Right atrium auricular region (tissue), 2 donors: ENCODE data around the gene TRAPPC5. TPM values are rescaled to one million over a fixed set of nuclear protein-coding genes. Genes with fewer than 3 reads are reported as not detected.

Experiments
- DNase-seq: peaks from one replicate; pipeline ENCODE4 v3.0.0-alpha.2; 2019; ENCODE audit warnings: low spot score
- H3K27ac ChIP-seq, 2 donors: fragments of 200-600 bp; sonication (generic); 1 replicate in 1 of 2; 2 replicates in 1 of 2; pipeline ENCODE4 v1.5.1; 2016 to 2019
- H3K27me3 ChIP-seq, 2 donors: fragments of 200-600 bp; sonication (generic); one replicate each; pipeline versions ENCODE4 v1.5.1 to v1.6.0; 2017 to 2019
- H3K36me3 ChIP-seq: fragments of 200-600 bp; sonication (generic); one replicate; pipeline ENCODE4 v1.5.1; 2016
- H3K4me1 ChIP-seq, 2 donors: fragments of 200-600 bp; sonication (generic); one replicate each; pipeline versions ENCODE4 v1.5.1 to v1.6.0; 2017 to 2019
- H3K4me3 ChIP-seq, 2 donors: fragments of 200-600 bp; sonication (generic); 1 replicate in 1 of 2; 2 replicates in 1 of 2; pipeline ENCODE4 v1.5.1; 2017 to 2019; ENCODE audit warnings: mild to moderate bottlenecking in 1 of 2, moderate library complexity in 1 of 2
- H3K9me3 ChIP-seq, 2 donors: fragments of 200-600 bp; sonication (generic); one replicate each; pipeline ENCODE4 v1.5.1; 2019
- total RNA-seq, 2 donors: library from RNA; depleted of rRNA; stranded (reverse); fragments of >200 nt; gene quantifications; one replicate each; pipeline ENCODE4 v1.1.0, GENCODE V29; 2016
- TF ChIP-seq, protein P1 (sequence below), 2 donors: fragments of 200-600 bp; sonication (generic); IDR thresholded peaks; one replicate each; pipeline ENCODE4 v1.5.1; 2019; ENCODE audit warnings: antibody characterized with exemption in 2 of 2

TRAPPC5 gene
- total RNA-seq, 2 donors from 2014 or later = 55.0 to 58.3 TPM

DNA sequence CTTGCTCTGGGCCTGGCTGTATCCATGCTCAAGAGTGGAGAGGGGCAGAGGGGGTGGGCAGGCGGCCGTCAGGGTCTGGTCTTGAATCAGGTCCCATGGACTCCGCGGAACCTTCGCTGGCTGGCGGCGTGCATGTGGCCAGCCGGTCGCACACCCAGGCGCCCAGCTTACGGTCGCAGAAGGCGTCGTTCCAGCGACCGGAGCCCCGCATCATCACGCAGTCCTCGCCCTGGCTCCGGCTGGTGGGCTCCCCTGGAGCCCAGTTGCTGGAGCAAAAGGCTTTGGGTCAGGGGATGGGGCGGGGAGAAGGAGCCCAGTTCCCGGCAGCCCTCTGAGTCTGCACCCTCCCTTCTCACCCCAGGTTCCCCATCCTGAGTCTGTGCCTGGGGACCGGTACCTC lies 8.5 kb downstream of the TRAPPC5 start:
- Histone ChIP-seq H3K36me3 (no peaks in the 10 kb centered on the region), H3K4me1 (no peaks in the 10 kb centered on the region), H3K27me3 (no peaks in the 10 kb centered on the region), H3K4me3 (no peak overlapping the region), H3K27ac (no peak overlapping the region), H3K9me3 (no peaks in the 10 kb centered on the region)
- TF ChIP-seq, protein P1, sequence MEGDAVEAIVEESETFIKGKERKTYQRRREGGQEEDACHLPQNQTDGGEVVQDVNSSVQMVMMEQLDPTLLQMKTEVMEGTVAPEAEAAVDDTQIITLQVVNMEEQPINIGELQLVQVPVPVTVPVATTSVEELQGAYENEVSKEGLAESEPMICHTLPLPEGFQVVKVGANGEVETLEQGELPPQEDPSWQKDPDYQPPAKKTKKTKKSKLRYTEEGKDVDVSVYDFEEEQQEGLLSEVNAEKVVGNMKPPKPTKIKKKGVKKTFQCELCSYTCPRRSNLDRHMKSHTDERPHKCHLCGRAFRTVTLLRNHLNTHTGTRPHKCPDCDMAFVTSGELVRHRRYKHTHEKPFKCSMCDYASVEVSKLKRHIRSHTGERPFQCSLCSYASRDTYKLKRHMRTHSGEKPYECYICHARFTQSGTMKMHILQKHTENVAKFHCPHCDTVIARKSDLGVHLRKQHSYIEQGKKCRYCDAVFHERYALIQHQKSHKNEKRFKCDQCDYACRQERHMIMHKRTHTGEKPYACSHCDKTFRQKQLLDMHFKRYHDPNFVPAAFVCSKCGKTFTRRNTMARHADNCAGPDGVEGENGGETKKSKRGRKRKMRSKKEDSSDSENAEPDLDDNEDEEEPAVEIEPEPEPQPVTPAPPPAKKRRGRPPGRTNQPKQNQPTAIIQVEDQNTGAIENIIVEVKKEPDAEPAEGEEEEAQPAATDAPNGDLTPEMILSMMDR (IDR thresholded peaks at IDR 0.05) = no peak
- no peak for DNase-seq

DNA sequence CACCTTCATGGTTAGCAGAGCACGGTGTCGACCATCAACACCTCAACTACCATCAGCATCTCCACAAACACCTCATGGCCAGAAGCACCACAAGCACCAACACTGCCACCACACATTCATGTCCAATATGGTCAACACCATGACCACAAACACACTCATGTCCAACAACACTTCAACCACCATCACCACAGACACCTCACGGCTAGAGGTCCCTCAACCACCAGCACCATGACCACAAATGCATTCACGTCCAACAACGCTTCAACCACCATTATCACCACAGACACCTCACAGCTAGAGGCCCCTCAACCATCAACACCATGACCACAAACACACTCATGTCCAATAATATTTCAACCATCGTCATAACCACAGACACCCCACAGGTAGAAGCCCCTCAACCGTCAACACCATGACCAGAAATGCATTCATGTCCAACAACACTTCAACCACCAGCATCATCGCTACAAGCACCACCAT lies 10.2 kb downstream of the TRAPPC5 start:
- Histone ChIP-seq H3K36me3 (no peaks in the 10 kb centered on the region), H3K4me1 (no peaks in the 10 kb centered on the region), H3K4me3 (no peak overlapping the region), H3K9me3 (no peaks in the 10 kb centered on the region), H3K27me3 (no peaks in the 10 kb centered on the region), H3K27ac (no peak overlapping the region)
- TF ChIP-seq, protein P1 (IDR thresholded peaks at IDR 0.05) = no peak
- no peak for DNase-seq

DNA sequence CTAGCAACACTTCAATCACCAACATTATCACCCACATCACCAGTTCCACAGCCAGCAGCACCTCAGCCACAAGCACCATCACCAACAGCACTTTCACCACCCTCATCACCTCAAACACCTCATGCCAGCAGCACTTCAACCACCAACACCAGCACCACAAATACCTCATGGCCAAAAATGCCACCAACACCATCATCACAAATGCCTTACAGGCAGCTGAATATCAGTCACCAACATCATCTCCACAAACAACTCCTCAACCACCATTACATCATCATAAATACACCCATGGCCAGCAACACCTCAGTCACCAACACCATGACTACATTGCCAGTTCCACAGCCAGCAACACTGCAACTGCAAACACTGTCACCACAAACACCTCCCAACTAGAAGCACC lies 10.9 kb downstream of the TRAPPC5 start:
- Histone ChIP-seq H3K4me1 (no peaks in the 10 kb centered on the region), H3K36me3 (no peaks in the 10 kb centered on the region), H3K27me3 (no peaks in the 10 kb centered on the region), H3K4me3 (no peak overlapping the region), H3K27ac (no peak overlapping the region), H3K9me3 (no peaks in the 10 kb centered on the region)
- TF ChIP-seq, protein P1 (IDR thresholded peaks at IDR 0.05) = no peak
- DNase-seq = no peak

DNA sequence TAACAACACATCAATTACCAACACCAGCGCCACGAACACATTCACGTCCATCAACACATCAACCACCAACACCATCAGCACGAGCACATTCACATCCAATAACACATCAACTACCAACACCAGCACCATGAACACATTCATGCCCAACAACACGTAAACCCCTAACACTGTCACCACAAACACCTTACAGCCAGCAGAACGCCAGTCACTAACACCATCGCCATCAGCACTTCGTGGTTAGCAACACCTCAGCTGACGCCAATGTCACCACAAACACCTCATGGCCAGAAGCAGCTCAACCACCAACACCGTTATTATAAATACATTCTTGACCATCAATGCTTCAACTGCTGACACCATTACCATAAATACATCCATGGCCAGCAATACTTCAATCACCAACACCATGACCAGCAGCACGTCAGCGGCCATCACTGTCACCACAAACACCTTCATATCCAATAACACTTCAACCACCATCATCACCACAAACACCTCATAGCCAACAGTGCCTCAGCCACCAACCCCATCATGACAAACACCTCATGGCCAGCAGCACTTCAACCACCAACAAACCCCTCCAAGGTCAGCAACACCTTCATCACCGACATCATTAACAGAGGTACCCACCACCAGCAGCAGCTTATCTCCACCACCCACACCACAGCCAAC lies 11.9 kb downstream of the TRAPPC5 start:
- Histone ChIP-seq H3K4me3 (no peak overlapping the region), H3K9me3 (no peaks in the 10 kb centered on the region), H3K27ac (no peak overlapping the region), H3K36me3 (no peaks in the 10 kb centered on the region), H3K27me3 (no peaks in the 10 kb centered on the region), H3K4me1 (no peaks in the 10 kb centered on the region)
- TF ChIP-seq, protein P1 (IDR thresholded peaks at IDR 0.05) = no peak
- no peak for DNase-seq

DNA sequence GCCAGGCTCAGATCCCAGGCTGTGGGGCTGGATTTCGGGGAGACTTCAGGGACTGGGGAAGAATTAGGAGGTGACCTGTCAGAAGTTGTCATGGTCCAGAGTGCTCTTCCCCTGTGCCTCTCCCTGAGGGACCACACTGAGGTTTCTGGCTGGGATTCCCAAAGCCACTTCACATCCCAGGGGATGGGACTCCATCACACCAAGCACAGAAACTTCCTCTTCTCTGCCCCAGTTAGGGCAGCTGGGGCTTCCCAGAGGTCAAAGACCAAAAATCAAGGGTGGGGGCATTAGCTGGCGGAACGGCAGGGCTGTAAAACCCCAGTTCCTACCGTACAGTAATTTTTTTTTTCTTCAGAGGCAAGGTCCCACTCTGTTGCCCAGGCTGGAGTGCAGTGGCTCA lies 13.9 kb downstream of the TRAPPC5 start:
- no peaks in the 10 kb centered on the region for H3K36me3 ChIP-seq
- H3K4me3 ChIP-seq = no peak overlapping the region
- no peaks in the 10 kb centered on the region for H3K9me3 ChIP-seq
- TF ChIP-seq, protein P1 (IDR thresholded peaks at IDR 0.05) = no peak
- H3K27me3 ChIP-seq = no peaks in the 10 kb centered on the region
- H3K4me1 ChIP-seq = no peaks in the 10 kb centered on the region
- H3K27ac ChIP-seq = no peak overlapping the region
- DNase-seq = no peak
